ENCODE measurements around the gene ITGBL1.

ITGBL1 gene

GRCh38 chr13:101590479-101590878 is 138.0 kb downstream of the ITGBL1 start:
- TF ChIP-seq CTCF (conservative IDR thresholded peaks at IDR 0.05; ENCODE audit: low read depth), result no peak
- DNase-seq (ENCODE audit: low spot score), result no peak
- ChIA-PET CTCF (no interaction called here), POLR2A (ENCODE audit: low non-redundant PET) (no interaction called here)
- no peak overlapping the region for H3K27ac ChIP-seq

- no peak for TF ChIP-seq CTCF (conservative IDR thresholded peaks at IDR 0.05; ENCODE audit: low read depth)
- CTCF ChIA-PET, result no interaction called here
- H3K27ac ChIP-seq, result no peak overlapping the region
- DNase-seq (ENCODE audit: low spot score), result no peak
- POLR2A ChIA-PET (ENCODE audit: low non-redundant PET), result no interaction called here
Measured at GRCh38 chr13:101594936-101595335, 142.5 kb downstream of the ITGBL1 start.

GRCh38 chr13:101596803-101597202 is 144.3 kb downstream of the ITGBL1 start:
- DNase-seq (ENCODE audit: low spot score), result no peak
- POLR2A ChIA-PET (ENCODE audit: low non-redundant PET), result no interaction called here
- H3K27ac ChIP-seq, result no peak overlapping the region
- no peak for TF ChIP-seq CTCF (conservative IDR thresholded peaks at IDR 0.05; ENCODE audit: low read depth)
- CTCF ChIA-PET, result no interaction called here

GRCh38 chr13:101611491-101612475 is 159.3 kb downstream of the ITGBL1 start:
- CTCF ChIA-PET, result interaction anchor here (0.6 kb wide), 2 partner anchors 121 to 1023 kb away, joined by 3 read pairs; partner anchors contain the start of gene GGACT

GRCh38 chr13:101612735-101613134 is 160.3 kb downstream of the ITGBL1 start:
- no peak for TF ChIP-seq CTCF (conservative IDR thresholded peaks at IDR 0.05; ENCODE audit: low read depth)
- no peak for DNase-seq (ENCODE audit: low spot score)
- ChIA-PET POLR2A (ENCODE audit: low non-redundant PET) (no interaction called here), CTCF (no interaction called here)
- no peak overlapping the region for H3K27ac ChIP-seq

More at GRCh38 chr13:101611491-101612475, 159.3 kb downstream of the ITGBL1 start:
- POLR2A ChIA-PET (ENCODE audit: low non-redundant PET), result no interaction called here
- TF ChIP-seq CTCF (conservative IDR thresholded peaks at IDR 0.05; ENCODE audit: low read depth), result no peak
- no peak for DNase-seq (ENCODE audit: low spot score)
- H3K27ac ChIP-seq, result no peak overlapping the region

GRCh38 chr13:101614491-101614890 is 162.0 kb downstream of the ITGBL1 start:
- no peak for TF ChIP-seq CTCF (conservative IDR thresholded peaks at IDR 0.05; ENCODE audit: low read depth)
- CTCF ChIA-PET, result interaction anchor here (0.8 kb wide), 1 partner anchor 112 kb away, joined by 3 read pairs; no protein-coding TSS in a partner anchor
- no peak overlapping the region for H3K27ac ChIP-seq
- no peak for DNase-seq (ENCODE audit: low spot score)
- POLR2A ChIA-PET (ENCODE audit: low non-redundant PET), result no interaction called here

Data from RWPE1 (cell line).